Measurements from ENCODE around the gene BCDIN3D. TPM values are rescaled to one million over a fixed set of nuclear protein-coding genes. Genes with fewer than 3 reads are reported as not detected.

The BCDIN3D gene
- total and polyA plus RNA-seq, 2 of the 8 experiments (the other 6 are each of a cell fraction or from before 2014, with no cell fraction given): 1.6 to 2.4 TPM

DNA sequence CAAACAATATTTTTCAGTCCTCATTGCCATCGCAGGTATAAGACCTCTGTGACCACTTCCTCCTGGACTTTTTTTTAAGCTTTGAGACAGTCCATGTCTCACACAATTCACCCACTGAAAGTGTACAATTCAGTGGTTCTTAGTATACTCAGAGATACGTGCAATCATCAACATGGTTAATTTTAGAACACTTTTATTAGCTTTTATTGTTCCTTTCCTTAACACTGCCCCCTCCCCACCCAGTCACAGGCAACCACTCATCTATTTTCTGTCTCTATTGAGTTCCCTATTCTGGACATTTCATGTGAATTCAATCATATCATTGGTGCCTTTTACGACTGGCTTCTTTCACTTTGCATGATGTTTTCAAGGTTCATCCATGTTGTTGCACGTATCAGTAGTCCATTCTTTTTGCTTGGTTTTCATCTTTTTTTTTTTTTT, 30.9 kb downstream of the BCDIN3D start:
- DNase-seq (ENCODE audit: low read depth in 1 of 2, low spot score in 2 of 2) (no peak), FAIRE-seq (no peak)
- H3K36me3 ChIP-seq (ENCODE audit: control insufficient read depth in 2 of 4, insufficient read depth in 4 of 4, low read length in 3 of 4): peaks cover 0 to 2% (median 0%) of the 10 kb centered on the region in 4 experiments; a peak in 2 of 8 replicates
- peaks cover 0 to 3% of the 10 kb centered on the region in 2 experiments for H4K20me1 ChIP-seq (replicated peaks in 1 of 2; ENCODE audit: control insufficient read depth in 1 of 2, insufficient read depth in 2 of 2, low read length in 2 of 2)
- no peak overlapping the region for H2AFZ ChIP-seq (ENCODE audit: low read length)
- H3K27me3 ChIP-seq (replicated peaks in 1 of 4; ENCODE audit: control insufficient read depth in 3 of 4, extremely low read depth in 1 of 4, insufficient read depth in 3 of 4, low read length in 3 of 4): no peaks in the 10 kb centered on the region
- no peak overlapping the region for H2BK15ac ChIP-seq (ENCODE audit: low read length)
- H2BK120ac ChIP-seq (replicated peaks; ENCODE audit: low read depth, low read length): no peak overlapping the region
- H3K27ac ChIP-seq (ENCODE audit: low read depth, low read length): no peak overlapping the region
- no peak overlapping the region for H3K23ac ChIP-seq (ENCODE audit: insufficient read length)
- no peak overlapping the region for H4K5ac ChIP-seq (ENCODE audit: insufficient read length, low read depth, low read length)
- H3K14ac ChIP-seq (ENCODE audit: insufficient read length): no peak overlapping the region
- no peak overlapping the region for H4K8ac ChIP-seq (ENCODE audit: extremely low read depth, insufficient read depth, low read length)
- 95% methylated on average over 4 of the region's 4 CpGs; no CpG with 5 or more reads in 1 of the 2 experiments for WGBS, 2 experiments (ENCODE audit: extremely low coverage in 1 of 2, insufficient coverage in 1 of 2, insufficient read length in 1 of 2, insufficient replicate concordance in 2 of 2, low coverage in 1 of 2, low lambda C conversion rate in 2 of 2, missing lambda C conversion rate in 1 of 2)
- no peak overlapping the region for H2AK5ac ChIP-seq (ENCODE audit: low read depth, low read length)
- H3K4me3 ChIP-seq (ENCODE audit: extremely low read depth in 1 of 4, insufficient read depth in 2 of 4, low read depth in 3 of 4, low read length in 4 of 4): no peak overlapping the region
- no peak overlapping the region for H2BK12ac ChIP-seq (ENCODE audit: low read depth, low read length)
- no peak overlapping the region for H2BK20ac ChIP-seq (ENCODE audit: low read length)
- no peak overlapping the region for H3K18ac ChIP-seq (ENCODE audit: extremely low read depth, low read length)
- no peak overlapping the region for H4K91ac ChIP-seq (replicated peaks; ENCODE audit: insufficient read length, low read length)
- H3K9me3 ChIP-seq (ENCODE audit: insufficient read depth in 2 of 2, low read depth in 1 of 2, low read length in 1 of 2): no peaks in the 10 kb centered on the region
- H3K4me2 ChIP-seq (ENCODE audit: insufficient read depth in 1 of 2, low read depth in 2 of 2, low read length in 2 of 2): no peak overlapping the region; a peak in 1 of 4 replicates
- CTCF ChIA-PET (ENCODE audit: partially characterized antibody): interaction anchor here (0.9 to 6.4 kb wide), 3 partner anchors 10 to 26 kb away, joined by 3 to 44 read pairs (median 5); no protein-coding TSS in a partner anchor
- no peak overlapping the region for H3K4ac ChIP-seq (replicated peaks; ENCODE audit: insufficient read length, low read depth, low read length)
- no peak overlapping the region for H3K56ac ChIP-seq (replicated peaks; ENCODE audit: insufficient read length, low read depth, low read length)
- POLR2A ChIA-PET (ENCODE audit: partially characterized antibody): interaction anchor here (2.9 to 4.7 kb wide), 3 partner anchors 9 to 15 kb away, joined by 12 to 59 read pairs (median 16); partner anchors contain the start of gene NCKAP5L
- peaks cover 9% of the 10 kb centered on the region for H3K79me1 ChIP-seq (ENCODE audit: low read depth, low read length)
- H3K4me1 ChIP-seq (replicated peaks in 1 of 4; ENCODE audit: control insufficient read depth in 3 of 4, insufficient read depth in 4 of 4, low read length in 3 of 4): peaks cover 16 to 35% (median 22%) of the 10 kb centered on the region in 4 experiments
- H3K23me2 ChIP-seq (ENCODE audit: low read depth, low read length): no peaks in the 10 kb centered on the region; the same call in 1 of the 2 replicates
- H3K9ac ChIP-seq (replicated peaks in 1 of 4; ENCODE audit: extremely low read depth in 1 of 4, low read depth in 3 of 4, low read length in 3 of 4): no peak overlapping the region
- no peak overlapping the region for H2BK5ac ChIP-seq (ENCODE audit: low read depth, low read length)
- H3K79me2 ChIP-seq (ENCODE audit: control insufficient read depth in 1 of 2, insufficient read depth in 2 of 2, low read length in 2 of 2): peaks cover 0 to 15% of the 10 kb centered on the region in 2 experiments; a peak in 1 of 4 replicates
- TF ChIP-seq SP2 (IDR thresholded peaks at IDR 0.05; ENCODE audit: low read length): no peak
- no peak for TF ChIP-seq E2F6 (IDR thresholded peaks at IDR 0.05)
- no peak for TF ChIP-seq SP4 (IDR thresholded peaks at IDR 0.05; ENCODE audit: low read length)
- no peak for TF ChIP-seq POU5F1 (IDR thresholded peaks at IDR 0.05; ENCODE audit: low read depth, low read length)
- TF ChIP-seq POLR2A (IDR thresholded peaks at IDR 0.05; ENCODE audit: control extremely low read depth in 1 of 2, low read depth in 2 of 2, low read length in 2 of 2): no peak
- TF ChIP-seq SIN3A (conservative IDR thresholded peaks at IDR 0.05 in 1 of 2, IDR thresholded peaks at IDR 0.05 in 1 of 2; ENCODE audit: low read depth in 1 of 2, low read length in 2 of 2): no peak
- no peak for TF ChIP-seq MAX (IDR thresholded peaks at IDR 0.05)
- TF ChIP-seq, protein P1, sequence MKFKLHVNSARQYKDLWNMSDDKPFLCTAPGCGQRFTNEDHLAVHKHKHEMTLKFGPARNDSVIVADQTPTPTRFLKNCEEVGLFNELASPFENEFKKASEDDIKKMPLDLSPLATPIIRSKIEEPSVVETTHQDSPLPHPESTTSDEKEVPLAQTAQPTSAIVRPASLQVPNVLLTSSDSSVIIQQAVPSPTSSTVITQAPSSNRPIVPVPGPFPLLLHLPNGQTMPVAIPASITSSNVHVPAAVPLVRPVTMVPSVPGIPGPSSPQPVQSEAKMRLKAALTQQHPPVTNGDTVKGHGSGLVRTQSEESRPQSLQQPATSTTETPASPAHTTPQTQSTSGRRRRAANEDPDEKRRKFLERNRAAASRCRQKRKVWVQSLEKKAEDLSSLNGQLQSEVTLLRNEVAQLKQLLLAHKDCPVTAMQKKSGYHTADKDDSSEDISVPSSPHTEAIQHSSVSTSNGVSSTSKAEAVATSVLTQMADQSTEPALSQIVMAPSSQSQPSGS (IDR thresholded peaks at IDR 0.05; ENCODE audit: low read length): no peak
- no peak for TF ChIP-seq BACH1 (IDR thresholded peaks at IDR 0.05; ENCODE audit: low read length)
- TF ChIP-seq CHD2 (IDR thresholded peaks at IDR 0.05; ENCODE audit: low read length): no peak
- no peak for TF ChIP-seq KDM4A (IDR thresholded peaks at IDR 0.05; ENCODE audit: low read depth, low read length, severe bottlenecking)
- no peak for TF ChIP-seq BCL11A (IDR thresholded peaks at IDR 0.05; ENCODE audit: low read depth in 2 of 2, low read length in 2 of 2)

Data from H1 (cell line).